DMS53 treated with DMSO at 0.1 percent for 48 hours (cell line): ENCODE measurements around the gene SDK2.

Experiments used
- DNase-seq: peaks from one replicate; lab custom pipeline; 2025; ENCODE audit not compliant: unreplicated experiment; lab: John Stamatoyannopoulos, UW

The SDK2 gene

GRCh38 chr17:73591296-73592078 lies 52.8 kb downstream of the SDK2 start:
- no peak for DNase-seq

GRCh38 chr17:73589363-73589980 lies 54.8 kb downstream of the SDK2 start:
- DNase-seq: no peak

- DNase-seq: no peak
Observed at GRCh38 chr17:73588891-73589290, 55.4 kb downstream of the SDK2 start.

GRCh38 chr17:73588301-73588846 lies 55.9 kb downstream of the SDK2 start:
- no peak for DNase-seq

GRCh38 chr17:73586921-73587602 lies 57.2 kb downstream of the SDK2 start:
- no peak for DNase-seq

- DNase-seq: no peak
Observed at GRCh38 chr17:73586275-73586832, 57.9 kb downstream of the SDK2 start.

- no peak for DNase-seq
Observed at GRCh38 chr17:73585583-73585982, 58.7 kb downstream of the SDK2 start.

GRCh38 chr17:73584987-73585386 lies 59.3 kb downstream of the SDK2 start:
- no peak for DNase-seq

- no peak for DNase-seq
Observed at GRCh38 chr17:73584049-73584448, 60.2 kb downstream of the SDK2 start.

- no peak for DNase-seq
Observed at GRCh38 chr17:73582821-73583220, 61.4 kb downstream of the SDK2 start.

- DNase-seq: no peak
Observed at GRCh38 chr17:73582359-73582758, 61.9 kb downstream of the SDK2 start.

- DNase-seq: no peak
Observed at GRCh38 chr17:73581379-73581778, 62.9 kb downstream of the SDK2 start.

GRCh38 chr17:73580073-73580710 lies 64.1 kb downstream of the SDK2 start:
- no peak for DNase-seq

GRCh38 chr17:73576556-73577098 lies 67.6 kb downstream of the SDK2 start:
- DNase-seq: no peak

GRCh38 chr17:73575470-73576221 lies 68.6 kb downstream of the SDK2 start:
- DNase-seq: no peak

GRCh38 chr17:73571511-73572130 lies 72.6 kb downstream of the SDK2 start:
- DNase-seq: no peak

- no peak for DNase-seq
Observed at GRCh38 chr17:73569762-73570319, 74.4 kb downstream of the SDK2 start.

- DNase-seq: no peak
Observed at GRCh38 chr17:73568934-73569333, 75.3 kb downstream of the SDK2 start.
